ENCODE measurements around the gene ZNF69. TPM values are rescaled to one million over a fixed set of nuclear protein-coding genes. Genes with fewer than 3 reads are reported as not detected.
"Not testable (repeated sequence)": the region's sequence is repeated elsewhere in the genome, so short reads cannot be mapped to it uniquely, and the experiment has no call there.

ZNF69 gene
- polyA plus RNA-seq, 1 donor from 2014 or later = 14.4 TPM

DNA sequence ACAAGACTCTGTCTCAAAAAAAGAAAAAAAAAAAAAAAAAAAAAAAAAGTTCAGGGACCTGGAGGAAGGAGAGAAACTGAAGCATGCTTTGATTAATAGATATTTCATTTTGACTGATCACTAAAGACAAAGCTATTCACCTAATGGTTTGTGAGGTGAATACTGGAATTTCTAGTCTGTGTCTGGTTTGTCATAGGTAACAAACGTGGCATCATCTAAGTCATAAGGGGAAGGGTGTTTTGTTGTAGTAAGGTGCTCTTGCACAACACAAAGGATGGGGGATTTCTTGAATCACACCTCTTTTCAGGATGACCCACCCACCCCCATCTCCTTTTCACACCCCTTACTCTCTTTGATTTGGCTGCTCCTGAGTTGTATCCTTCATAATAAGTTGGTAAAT, 13.8 kb upstream of the ZNF69 start:
- Histone ChIP-seq H3K27me3 (ENCODE audit: insufficient read depth, low read depth, low read length) (no peaks in the 10 kb centered on the region), H3K79me2 (replicated peaks; ENCODE audit: insufficient read depth, low read length) (no peaks in the 10 kb centered on the region), H3K4me2 (ENCODE audit: low read length) (no peak overlapping the region), H3K4me3 (ENCODE audit: low read length) (no peak overlapping the region), H3K36me3 (ENCODE audit: insufficient read depth, low read length) (no peaks in the 10 kb centered on the region), H3F3A (ENCODE audit: insufficient read depth, low read length, poor library complexity, severe bottlenecking) (no peaks in the 10 kb centered on the region), H3K27ac (ENCODE audit: low read length) (no peak overlapping the region), H3K9me3 (ENCODE audit: low read length) (no peaks in the 10 kb centered on the region), H4K20me1 (ENCODE audit: insufficient read depth) (no peaks in the 10 kb centered on the region), H2AFZ (ENCODE audit: low read depth, low read length) (no peak overlapping the region), H3K9ac (ENCODE audit: low read length) (no peak overlapping the region), H3K9me2 (ENCODE audit: insufficient read depth, low read length) (no peaks in the 10 kb centered on the region)
- no peak for TF ChIP-seq MXI1 (conservative IDR thresholded peaks at IDR 0.05; ENCODE audit: poor library complexity, severe bottlenecking)
- TF ChIP-seq EP300 (conservative IDR thresholded peaks at IDR 0.05; ENCODE audit: poor library complexity, severe bottlenecking) = no peak
- TF ChIP-seq SMC3 (conservative IDR thresholded peaks at IDR 0.05; ENCODE audit: poor library complexity) = no peak
- TF ChIP-seq, protein P1, sequence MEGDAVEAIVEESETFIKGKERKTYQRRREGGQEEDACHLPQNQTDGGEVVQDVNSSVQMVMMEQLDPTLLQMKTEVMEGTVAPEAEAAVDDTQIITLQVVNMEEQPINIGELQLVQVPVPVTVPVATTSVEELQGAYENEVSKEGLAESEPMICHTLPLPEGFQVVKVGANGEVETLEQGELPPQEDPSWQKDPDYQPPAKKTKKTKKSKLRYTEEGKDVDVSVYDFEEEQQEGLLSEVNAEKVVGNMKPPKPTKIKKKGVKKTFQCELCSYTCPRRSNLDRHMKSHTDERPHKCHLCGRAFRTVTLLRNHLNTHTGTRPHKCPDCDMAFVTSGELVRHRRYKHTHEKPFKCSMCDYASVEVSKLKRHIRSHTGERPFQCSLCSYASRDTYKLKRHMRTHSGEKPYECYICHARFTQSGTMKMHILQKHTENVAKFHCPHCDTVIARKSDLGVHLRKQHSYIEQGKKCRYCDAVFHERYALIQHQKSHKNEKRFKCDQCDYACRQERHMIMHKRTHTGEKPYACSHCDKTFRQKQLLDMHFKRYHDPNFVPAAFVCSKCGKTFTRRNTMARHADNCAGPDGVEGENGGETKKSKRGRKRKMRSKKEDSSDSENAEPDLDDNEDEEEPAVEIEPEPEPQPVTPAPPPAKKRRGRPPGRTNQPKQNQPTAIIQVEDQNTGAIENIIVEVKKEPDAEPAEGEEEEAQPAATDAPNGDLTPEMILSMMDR (IDR thresholded peaks at IDR 0.05; ENCODE audit: poor library complexity, severe bottlenecking) = no peak
- no peak for TF ChIP-seq POLR2AphosphoS5 (IDR thresholded peaks at IDR 0.05)
- TF ChIP-seq EZH2 (IDR thresholded peaks at IDR 0.05; ENCODE audit: borderline replicate concordance, insufficient read depth, low read length, poor library complexity, severe bottlenecking) = no peak
- no peak for TF ChIP-seq TAF1 (IDR thresholded peaks at IDR 0.05; ENCODE audit: low read depth)
- TF ChIP-seq, protein P2, sequence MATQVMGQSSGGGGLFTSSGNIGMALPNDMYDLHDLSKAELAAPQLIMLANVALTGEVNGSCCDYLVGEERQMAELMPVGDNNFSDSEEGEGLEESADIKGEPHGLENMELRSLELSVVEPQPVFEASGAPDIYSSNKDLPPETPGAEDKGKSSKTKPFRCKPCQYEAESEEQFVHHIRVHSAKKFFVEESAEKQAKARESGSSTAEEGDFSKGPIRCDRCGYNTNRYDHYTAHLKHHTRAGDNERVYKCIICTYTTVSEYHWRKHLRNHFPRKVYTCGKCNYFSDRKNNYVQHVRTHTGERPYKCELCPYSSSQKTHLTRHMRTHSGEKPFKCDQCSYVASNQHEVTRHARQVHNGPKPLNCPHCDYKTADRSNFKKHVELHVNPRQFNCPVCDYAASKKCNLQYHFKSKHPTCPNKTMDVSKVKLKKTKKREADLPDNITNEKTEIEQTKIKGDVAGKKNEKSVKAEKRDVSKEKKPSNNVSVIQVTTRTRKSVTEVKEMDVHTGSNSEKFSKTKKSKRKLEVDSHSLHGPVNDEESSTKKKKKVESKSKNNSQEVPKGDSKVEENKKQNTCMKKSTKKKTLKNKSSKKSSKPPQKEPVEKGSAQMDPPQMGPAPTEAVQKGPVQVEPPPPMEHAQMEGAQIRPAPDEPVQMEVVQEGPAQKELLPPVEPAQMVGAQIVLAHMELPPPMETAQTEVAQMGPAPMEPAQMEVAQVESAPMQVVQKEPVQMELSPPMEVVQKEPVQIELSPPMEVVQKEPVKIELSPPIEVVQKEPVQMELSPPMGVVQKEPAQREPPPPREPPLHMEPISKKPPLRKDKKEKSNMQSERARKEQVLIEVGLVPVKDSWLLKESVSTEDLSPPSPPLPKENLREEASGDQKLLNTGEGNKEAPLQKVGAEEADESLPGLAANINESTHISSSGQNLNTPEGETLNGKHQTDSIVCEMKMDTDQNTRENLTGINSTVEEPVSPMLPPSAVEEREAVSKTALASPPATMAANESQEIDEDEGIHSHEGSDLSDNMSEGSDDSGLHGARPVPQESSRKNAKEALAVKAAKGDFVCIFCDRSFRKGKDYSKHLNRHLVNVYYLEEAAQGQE (IDR thresholded peaks at IDR 0.05; ENCODE audit: borderline replicate concordance) = no peak
- TF ChIP-seq RAD21 (conservative IDR thresholded peaks at IDR 0.05) = no peak

- not testable (repeated sequence) for H4K20me1 ChIP-seq (ENCODE audit: insufficient read depth); H3K9me2 ChIP-seq (ENCODE audit: insufficient read depth, low read length); H3K27ac ChIP-seq (ENCODE audit: low read length); H2AFZ ChIP-seq (ENCODE audit: low read depth, low read length); H3K79me2 ChIP-seq (replicated peaks; ENCODE audit: insufficient read depth, low read length); H3F3A ChIP-seq (ENCODE audit: insufficient read depth, low read length, poor library complexity, severe bottlenecking); H3K4me3 ChIP-seq (ENCODE audit: low read length); H3K9me3 ChIP-seq (ENCODE audit: low read length); H3K4me2 ChIP-seq (ENCODE audit: low read length); H3K36me3 ChIP-seq (ENCODE audit: insufficient read depth, low read length); H3K27me3 ChIP-seq (ENCODE audit: insufficient read depth, low read depth, low read length); H3K9ac ChIP-seq (ENCODE audit: low read length)
- TF ChIP-seq RAD21 (conservative IDR thresholded peaks at IDR 0.05) = peak; percentile 48
- TF ChIP-seq, protein P1 (IDR thresholded peaks at IDR 0.05; ENCODE audit: poor library complexity, severe bottlenecking) = peak; percentile 67
- TF ChIP-seq SMC3 (conservative IDR thresholded peaks at IDR 0.05; ENCODE audit: poor library complexity) = peak; percentile 56
These were observed 7.8 kb upstream of the ZNF69 start for GRCh38 chr19:11879687-11880266.

Data from neural cell (in vitro differentiated cells).